NT2/D1 (cell line): ENCODE results near the gene SPHKAP.

Experiments used
- DNase-seq: peaks from one replicate; pipeline ENCODE4 v3.0.0-alpha.2; 2011; ENCODE audit warnings: low read depth, low spot score
- H3K27me3 ChIP-seq: 2 replicates; pipeline ENCODE4 v1.6.0; 2011; ENCODE audit warnings: mild to moderate bottlenecking; ENCODE audit not compliant: insufficient read length, insufficient read depth
- H3K36me3 ChIP-seq: 2 replicates; pipeline ENCODE4 v1.6.1; 2011; ENCODE audit warnings: mild to moderate bottlenecking, low read length, mixed read lengths; ENCODE audit not compliant: insufficient read depth, insufficient read length
- H3K4me1 ChIP-seq: 2 replicates; pipeline ENCODE4 v1.5.1; 2011; ENCODE audit not compliant: insufficient read depth, insufficient read length
- H3K4me3 ChIP-seq: 2 replicates; pipeline ENCODE4 v1.5.1; 2011; ENCODE audit warnings: low read depth; ENCODE audit not compliant: insufficient read length
- H3K9ac ChIP-seq: 2 replicates; pipeline ENCODE4 v1.6.0; 2011; ENCODE audit warnings: low read depth; ENCODE audit not compliant: insufficient read length
- H3K9me3 ChIP-seq: 2 replicates; pipeline ENCODE4 v1.5.1; 2011; ENCODE audit warnings: mild to moderate bottlenecking, low read length; ENCODE audit not compliant: insufficient read depth
- SUZ12 ChIP-seq: IDR thresholded peaks from 2 replicates; pipeline ENCODE4 v1.6.1; 2011; ENCODE audit not compliant: insufficient read length, insufficient read depth; ENCODE audit errors: extremely low read depth
- YY1 ChIP-seq: IDR thresholded peaks from 2 replicates; pipeline ENCODE4 v1.6.1; 2011; ENCODE audit not compliant: insufficient read length, insufficient read depth
- ZNF274 ChIP-seq: IDR thresholded peaks from 2 replicates; pipeline ENCODE4 v1.6.1; 2011; ENCODE audit warnings: mild to moderate bottlenecking, low read depth, low read length

The SPHKAP gene

GRCh38 chr2:228126401-228126800, 55.1 kb downstream of the SPHKAP start:
- H3K36me3 ChIP-seq: no peaks in the 10 kb centered on the region
- no peak for DNase-seq
- H3K4me1 ChIP-seq: no peaks in the 10 kb centered on the region
- no peaks in the 10 kb centered on the region for H3K9me3 ChIP-seq
- TF ChIP-seq YY1: no peak
- no peak for TF ChIP-seq SUZ12
- no peak for TF ChIP-seq ZNF274
- H3K9ac ChIP-seq: no peak overlapping the region
- H3K4me3 ChIP-seq: no peak overlapping the region
- no peaks in the 10 kb centered on the region for H3K27me3 ChIP-seq

DNA sequence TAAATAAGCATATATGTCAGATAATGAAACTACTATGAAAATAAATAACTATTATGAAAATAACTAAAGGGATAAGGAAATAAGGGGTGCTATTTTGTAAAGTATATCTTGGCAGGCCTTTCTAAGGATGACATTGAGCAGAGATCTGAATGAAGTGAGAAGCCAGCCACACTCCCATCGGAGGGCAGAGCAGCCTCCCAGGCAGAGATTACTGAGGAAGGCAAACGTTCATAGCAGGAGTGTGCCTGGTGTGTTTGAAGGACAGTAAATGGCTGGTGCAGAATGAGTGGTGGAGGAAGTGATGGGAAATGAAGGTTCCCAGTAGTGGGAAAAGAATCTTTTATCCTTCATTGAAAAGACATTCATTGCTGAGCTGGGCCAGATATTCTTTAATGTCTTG, 62.5 kb downstream of the SPHKAP start:
- H3K4me3 ChIP-seq: no peak overlapping the region
- no peaks in the 10 kb centered on the region for H3K27me3 ChIP-seq
- no peaks in the 10 kb centered on the region for H3K9me3 ChIP-seq
- DNase-seq: no peak
- no peaks in the 10 kb centered on the region for H3K36me3 ChIP-seq
- no peaks in the 10 kb centered on the region for H3K4me1 ChIP-seq
- no peak for TF ChIP-seq YY1
- no peak for TF ChIP-seq ZNF274
- no peak for TF ChIP-seq SUZ12
- no peak overlapping the region for H3K9ac ChIP-seq

DNA sequence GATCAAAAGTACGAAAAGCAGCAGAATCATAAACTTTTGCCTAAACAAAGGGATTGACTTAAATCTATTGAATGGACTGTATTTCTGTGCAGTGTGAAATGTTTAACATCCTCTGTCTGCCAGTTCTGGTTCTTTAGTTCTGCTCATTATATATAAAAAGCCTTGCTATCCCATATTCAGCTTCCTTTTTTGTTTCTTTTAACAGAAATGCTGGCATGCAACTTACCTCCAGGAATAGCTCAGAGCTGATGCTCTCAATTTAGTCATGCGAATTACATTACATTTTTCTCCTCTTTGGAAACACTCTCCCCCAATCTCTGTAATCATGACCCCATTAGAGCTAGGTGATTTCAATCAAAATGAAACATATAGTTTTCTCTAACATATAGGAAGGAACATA, 73.6 kb downstream of the SPHKAP start:
- TF ChIP-seq ZNF274 (no peak), YY1 (no peak), SUZ12 (no peak)
- no peaks in the 10 kb centered on the region for H3K4me1 ChIP-seq
- no peaks in the 10 kb centered on the region for H3K36me3 ChIP-seq
- no peak for DNase-seq
- H3K27me3 ChIP-seq: no peaks in the 10 kb centered on the region
- H3K4me3 ChIP-seq: no peak overlapping the region
- H3K9me3 ChIP-seq: no peaks in the 10 kb centered on the region
- no peak overlapping the region for H3K9ac ChIP-seq

DNA sequence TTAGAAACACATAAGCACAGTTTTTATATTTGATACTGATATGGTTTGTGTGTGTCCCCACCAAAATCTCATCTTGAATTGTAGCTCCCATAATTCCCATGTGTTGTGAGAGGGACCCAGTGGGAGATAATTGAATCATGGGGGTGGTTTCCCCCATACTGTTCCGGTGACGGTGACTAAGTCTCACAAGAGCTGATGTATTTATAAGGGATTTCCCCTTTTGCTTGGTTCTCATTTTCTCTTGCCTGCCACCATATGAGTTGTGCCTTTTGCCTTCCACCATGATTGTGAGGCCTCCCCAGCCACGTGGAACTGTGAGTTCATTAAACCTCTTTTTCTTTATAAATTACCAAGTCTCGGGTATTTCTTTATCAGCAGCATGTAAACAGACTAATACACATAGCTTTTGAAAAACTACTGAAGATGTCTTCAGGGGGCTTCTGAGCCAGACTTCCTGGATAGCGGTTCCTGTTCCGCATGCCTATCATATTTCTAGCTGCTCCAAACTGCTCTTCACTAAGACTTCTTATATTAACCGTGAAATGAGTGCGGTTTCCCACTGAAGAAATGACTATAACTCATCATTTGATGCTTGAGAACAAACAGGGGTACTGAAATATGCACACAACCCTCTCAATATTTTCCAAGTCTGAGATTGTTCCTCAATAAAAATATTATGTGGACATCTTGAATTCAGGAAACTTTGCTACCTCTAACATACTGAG, 75.8 kb downstream of the SPHKAP start:
- no peak for DNase-seq
- Histone ChIP-seq H3K36me3 (no peaks in the 10 kb centered on the region), H3K27me3 (no peaks in the 10 kb centered on the region), H3K4me1 (no peaks in the 10 kb centered on the region), H3K4me3 (no peak overlapping the region), H3K9me3 (no peaks in the 10 kb centered on the region), H3K9ac (no peak overlapping the region)
- no peak for TF ChIP-seq SUZ12
- TF ChIP-seq ZNF274: no peak
- TF ChIP-seq YY1: no peak

DNA sequence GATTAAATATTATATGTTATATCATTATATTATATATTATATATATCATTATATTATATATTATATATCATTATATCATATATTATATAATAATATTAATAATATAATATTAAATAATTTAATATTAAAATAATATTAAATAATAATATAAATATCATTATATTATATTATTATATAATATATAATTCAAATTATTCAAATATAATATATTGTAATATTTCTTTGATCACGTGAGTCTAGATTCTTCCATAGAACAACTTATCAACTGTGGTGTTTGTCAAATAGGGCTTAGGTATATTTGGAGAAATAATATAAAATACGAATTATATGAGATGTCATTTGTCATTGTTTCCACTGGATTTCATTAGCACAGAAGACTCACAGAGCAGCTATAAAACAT, 77.3 kb downstream of the SPHKAP start:
- Histone ChIP-seq H3K9me3 (no peaks in the 10 kb centered on the region), H3K27me3 (no peaks in the 10 kb centered on the region), H3K4me1 (no peaks in the 10 kb centered on the region), H3K9ac (no peak overlapping the region), H3K36me3 (no peaks in the 10 kb centered on the region), H3K4me3 (no peak overlapping the region)
- no peak for DNase-seq
- TF ChIP-seq ZNF274 (no peak), YY1 (no peak), SUZ12 (no peak)

DNA sequence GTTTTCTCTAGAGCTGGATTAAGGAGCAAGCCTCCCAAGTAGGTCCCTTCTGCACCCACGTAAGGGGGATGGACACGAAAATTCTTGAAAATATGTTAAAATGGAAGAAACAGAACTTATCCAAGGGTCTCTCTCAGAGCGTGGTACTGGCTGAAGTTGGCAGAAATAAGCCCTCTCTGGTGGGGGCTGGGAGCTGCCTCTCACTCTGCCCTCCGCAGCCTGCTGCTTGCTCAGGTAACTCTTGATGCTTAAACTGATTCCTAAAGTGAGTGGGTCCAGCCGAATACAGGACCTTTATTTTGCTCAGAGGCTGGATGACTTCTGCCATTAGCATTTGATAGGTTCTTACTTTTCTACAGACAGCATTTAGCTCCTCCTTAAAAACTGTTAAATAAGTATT, 78.1 kb downstream of the SPHKAP start:
- H3K27me3 ChIP-seq: no peaks in the 10 kb centered on the region
- DNase-seq: no peak
- no peak overlapping the region for H3K9ac ChIP-seq
- TF ChIP-seq ZNF274 (no peak), YY1 (no peak), SUZ12 (no peak)
- no peak overlapping the region for H3K4me3 ChIP-seq
- H3K4me1 ChIP-seq: no peaks in the 10 kb centered on the region
- H3K9me3 ChIP-seq: no peaks in the 10 kb centered on the region
- H3K36me3 ChIP-seq: no peaks in the 10 kb centered on the region

- Histone ChIP-seq H3K36me3 (no peaks in the 10 kb centered on the region), H3K4me1 (no peaks in the 10 kb centered on the region), H3K9me3 (no peaks in the 10 kb centered on the region; the same call in 1 of the 2 replicates), H3K4me3 (no peak overlapping the region), H3K9ac (no peak overlapping the region), H3K27me3 (no peaks in the 10 kb centered on the region)
- no peak for TF ChIP-seq ZNF274
- TF ChIP-seq SUZ12: no peak
- TF ChIP-seq YY1: no peak
- no peak for DNase-seq
These were observed 78.5 kb downstream of the SPHKAP start for GRCh38 chr2:228102949-228103348.

DNA sequence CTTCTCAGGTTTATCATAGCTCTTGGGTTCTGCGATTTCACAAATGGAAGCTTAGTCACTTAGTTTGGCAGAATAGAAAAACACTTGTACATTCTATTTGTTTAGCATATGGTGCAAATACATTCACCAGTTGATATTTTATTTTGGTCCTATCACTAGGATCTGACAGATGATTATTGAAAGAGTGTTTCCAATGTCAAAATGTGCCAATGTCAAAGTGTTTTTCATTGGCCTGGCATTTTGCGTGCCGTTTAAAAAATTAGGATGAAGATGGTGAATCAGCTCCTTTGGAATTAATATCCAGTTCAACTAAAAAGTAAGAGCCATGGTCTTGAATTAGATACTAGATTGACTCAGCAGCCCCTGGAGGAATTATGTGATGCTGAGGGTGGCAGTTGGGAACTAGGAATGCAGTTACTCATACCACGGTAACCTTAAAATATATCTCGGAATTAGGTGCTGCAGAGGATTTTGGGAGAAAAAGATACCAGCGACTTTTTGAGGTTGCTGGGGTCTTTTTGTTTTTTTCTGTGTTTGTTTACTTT, 87.0 kb downstream of the SPHKAP start:
- H3K4me1 ChIP-seq: no peaks in the 10 kb centered on the region
- H3K9ac ChIP-seq: no peak overlapping the region
- no peak for DNase-seq
- H3K27me3 ChIP-seq: no peaks in the 10 kb centered on the region
- H3K36me3 ChIP-seq: no peaks in the 10 kb centered on the region
- H3K9me3 ChIP-seq: peaks cover 13% of the 10 kb centered on the region
- TF ChIP-seq SUZ12 (no peak), ZNF274 (no peak), YY1 (no peak)
- no peak overlapping the region for H3K4me3 ChIP-seq
